Upper lobe of left lung (tissue), 6 donors: ENCODE data around the gene PLEKHA4. TPM values are rescaled to one million over a fixed set of nuclear protein-coding genes. Genes with fewer than 3 reads are reported as not detected.

Experiments used
- ATAC-seq, 2 donors: fragments of 200-7000 bp; cut with Tn5 transposase; one replicate each; pipeline ENCODE4 v1.9.1; 2022; ENCODE audit warnings: mild to moderate bottlenecking in 2 of 2, moderate library complexity in 2 of 2; ENCODE audit not compliant: low FRiP score in 2 of 2
- DNase-seq, 2 donors: peaks; one replicate each; pipeline ENCODE4 v3.0.0-alpha.2; 2019 to 2020
- H3K27ac ChIP-seq, 4 donors: fragments of 200-600 bp; sonication (generic); one replicate each; pipeline ENCODE4 v1.5.1; 2016 to 2019
- H3K27me3 ChIP-seq, 4 donors: fragments of 200-600 bp; sonication (generic); one replicate each; pipeline ENCODE4 v1.5.1; 2017 to 2019
- H3K36me3 ChIP-seq, 4 donors: fragments of 200-600 bp; sonication (generic); one replicate each; pipeline ENCODE4 v1.5.1; 2016 to 2019
- H3K4me1 ChIP-seq, 4 donors: fragments of 200-600 bp; sonication (generic); one replicate each; pipeline ENCODE4 v1.5.1; 2018 to 2019
- H3K4me3 ChIP-seq, 4 donors: fragments of 200-600 bp; sonication (generic); one replicate each; pipeline ENCODE4 v1.5.1; 2017 to 2019; ENCODE audit warnings: mild to moderate bottlenecking in 2 of 4, moderate library complexity in 1 of 4
- H3K9me3 ChIP-seq, 4 donors: fragments of 200-600 bp; sonication (generic); one replicate each; pipeline ENCODE4 v1.5.1; 2018 to 2019
- EP300 ChIP-seq, 4 donors: sonication (generic); formaldehyde crosslinking; IDR thresholded peaks; one replicate each; pipeline ENCODE4 v1.5.1; 2017; ENCODE audit warnings: antibody characterized with exemption in 4 of 4, control low read depth in 2 of 4
- POLR2A ChIP-seq, 4 donors: fragments of 450-650 bp; IDR thresholded peaks; one replicate each; pipeline ENCODE4 v1.5.1; 2016 to 2017; ENCODE audit warnings: antibody characterized with exemption in 4 of 4, mild to moderate bottlenecking in 2 of 4
- POLR2AphosphoS5 ChIP-seq, 2 donors: sonication (generic); formaldehyde crosslinking; IDR thresholded peaks; one replicate each; pipeline ENCODE4 v1.5.1; 2017; ENCODE audit warnings: antibody characterized with exemption in 2 of 2
- WGBS, 2 donors: methylation state at CpG; one replicate each; pipeline ENCODE4 v1.1.5; 2017 to 2018; 5-methylcytosine and 5-hydroxymethylcytosine counted together
- total RNA-seq, 6 donors: library from RNA; depleted of rRNA in 4 of 6; stranded (reverse); fragments of >200 nt in 4 of 6; gene quantifications; one replicate each; pipeline versions ENCODE4 v1.1.0 to v1.2.1, GENCODE V29; 2016 to 2021
- TF ChIP-seq, protein P1 (sequence below), 6 experiments: fragments of 450-650 bp in 4 of 6; fragments of 200-600 bp in 2 of 6; sonication (generic) in 2 of 6; IDR thresholded peaks; one replicate each; pipeline ENCODE4 v1.5.1; 2016 to 2019; ENCODE audit warnings: antibody characterized with exemption in 6 of 6
- donor health status: DM: no; HTN: no; CAD: no; lungs with moderate emphysema.
- donor health status: DM: no; HTN: yes; CAD: no; lungs with severe emphysema.

Gene PLEKHA4
- total RNA-seq, 6 donors from 2014 or later: 6.3 to 34.9 (median 21.2) TPM

DNA sequence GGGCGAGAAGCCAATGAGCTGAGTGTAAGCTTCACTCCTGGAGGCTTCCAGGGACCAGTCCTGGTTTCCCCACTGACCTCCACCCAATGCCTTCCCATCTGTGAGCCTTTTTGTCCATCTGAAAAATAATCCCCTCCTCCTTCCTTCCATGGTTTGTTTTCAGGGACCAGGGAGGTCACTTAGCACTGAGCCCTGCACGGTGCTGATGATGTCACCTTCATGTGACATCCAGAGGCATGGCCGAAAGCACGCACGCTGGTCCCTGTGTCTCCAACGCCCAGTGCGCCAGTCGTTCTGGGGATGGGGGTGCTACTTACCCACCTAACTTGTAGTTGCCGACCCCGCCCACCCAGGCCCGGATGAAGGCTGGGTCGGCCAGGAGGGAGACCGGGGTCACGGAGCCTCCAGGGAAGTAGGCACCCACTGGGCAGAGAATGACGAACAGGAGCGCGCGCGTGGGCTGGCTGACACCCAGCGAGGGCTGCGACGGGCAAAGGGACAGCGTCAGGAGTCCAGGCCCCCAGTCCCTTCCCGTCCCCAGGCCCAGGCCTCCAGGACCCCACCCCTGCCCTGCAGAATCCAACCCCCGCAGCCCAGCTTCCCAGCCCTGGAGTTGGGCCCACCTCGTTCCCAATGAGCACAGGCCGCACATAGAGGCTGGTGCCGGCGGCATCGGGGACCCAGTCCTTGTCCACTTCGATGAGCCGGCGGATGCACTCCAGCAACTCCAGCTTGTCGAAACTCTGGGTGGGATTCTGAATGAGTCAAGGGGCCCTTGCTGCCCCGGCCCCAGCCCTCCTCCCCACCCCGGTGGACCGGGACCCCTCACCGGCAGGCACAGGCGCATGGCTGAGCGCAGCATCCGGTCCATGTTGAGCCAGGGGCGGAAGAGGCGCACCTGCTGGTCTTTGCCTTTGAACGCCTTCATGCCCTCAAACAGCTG, 68.8 kb downstream of the PLEKHA4 start:
- no peaks in the 10 kb centered on the region for H3K9me3 ChIP-seq
- no peak overlapping the region for H3K27ac ChIP-seq
- no peaks in the 10 kb centered on the region for H3K27me3 ChIP-seq
- no peak overlapping the region for H3K4me3 ChIP-seq
- DNase-seq: peak in 1 of 2 donors; percentile 70
- H3K36me3 ChIP-seq: peaks cover 0 to 18% (median 7%) of the 10 kb centered on the region in 4 donors
- H3K4me1 ChIP-seq: peaks cover 5 to 9% (median 8%) of the 10 kb centered on the region in 4 donors
- no peak for ATAC-seq
- TF ChIP-seq EP300 (IDR thresholded peaks at IDR 0.05) (no peak), POLR2AphosphoS5 (IDR thresholded peaks at IDR 0.05) (no peak), POLR2A (IDR thresholded peaks at IDR 0.05) (no peak)
- TF ChIP-seq, protein P1, sequence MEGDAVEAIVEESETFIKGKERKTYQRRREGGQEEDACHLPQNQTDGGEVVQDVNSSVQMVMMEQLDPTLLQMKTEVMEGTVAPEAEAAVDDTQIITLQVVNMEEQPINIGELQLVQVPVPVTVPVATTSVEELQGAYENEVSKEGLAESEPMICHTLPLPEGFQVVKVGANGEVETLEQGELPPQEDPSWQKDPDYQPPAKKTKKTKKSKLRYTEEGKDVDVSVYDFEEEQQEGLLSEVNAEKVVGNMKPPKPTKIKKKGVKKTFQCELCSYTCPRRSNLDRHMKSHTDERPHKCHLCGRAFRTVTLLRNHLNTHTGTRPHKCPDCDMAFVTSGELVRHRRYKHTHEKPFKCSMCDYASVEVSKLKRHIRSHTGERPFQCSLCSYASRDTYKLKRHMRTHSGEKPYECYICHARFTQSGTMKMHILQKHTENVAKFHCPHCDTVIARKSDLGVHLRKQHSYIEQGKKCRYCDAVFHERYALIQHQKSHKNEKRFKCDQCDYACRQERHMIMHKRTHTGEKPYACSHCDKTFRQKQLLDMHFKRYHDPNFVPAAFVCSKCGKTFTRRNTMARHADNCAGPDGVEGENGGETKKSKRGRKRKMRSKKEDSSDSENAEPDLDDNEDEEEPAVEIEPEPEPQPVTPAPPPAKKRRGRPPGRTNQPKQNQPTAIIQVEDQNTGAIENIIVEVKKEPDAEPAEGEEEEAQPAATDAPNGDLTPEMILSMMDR (IDR thresholded peaks at IDR 0.05): no peak
- 87 to 95% methylated on average over 28 to 38 of the region's 44 CpGs for WGBS, 2 donors

- H3K36me3 ChIP-seq: peaks cover 0 to 16% (median 7%) of the 10 kb centered on the region in 4 donors
- TF ChIP-seq EP300 (IDR thresholded peaks at IDR 0.05): no peak
- TF ChIP-seq, protein P1 (IDR thresholded peaks at IDR 0.05): no peak
- TF ChIP-seq POLR2AphosphoS5 (IDR thresholded peaks at IDR 0.05): no peak
- TF ChIP-seq POLR2A (IDR thresholded peaks at IDR 0.05): no peak
- DNase-seq (peak in 1 of 2 donors; percentile 52), ATAC-seq (no peak)
- H3K4me3 ChIP-seq: no peak overlapping the region
- H3K4me1 ChIP-seq: peaks cover 5 to 9% (median 8%) of the 10 kb centered on the region in 4 donors
- H3K27me3 ChIP-seq: no peaks in the 10 kb centered on the region
- 58 to 64% methylated on average over 4 to 6 of the region's 6 CpGs for WGBS, 2 donors
- H3K27ac ChIP-seq: no peak overlapping the region
- no peaks in the 10 kb centered on the region for H3K9me3 ChIP-seq
Observed at GRCh38 chr19:48798937-48799336, 69.5 kb downstream of the PLEKHA4 start.

- H3K9me3 ChIP-seq: no peaks in the 10 kb centered on the region
- WGBS, 2 donors: 93 to 100% methylated on average over 1 to 7 of the region's 7 CpGs
- no peak overlapping the region for H3K27ac ChIP-seq
- ATAC-seq (no peak), DNase-seq (no peak)
- no peak overlapping the region for H3K4me3 ChIP-seq
- peaks cover 0 to 16% (median 7%) of the 10 kb centered on the region in 4 donors for H3K36me3 ChIP-seq
- no peaks in the 10 kb centered on the region for H3K27me3 ChIP-seq
- H3K4me1 ChIP-seq: peaks cover 5 to 9% (median 8%) of the 10 kb centered on the region in 4 donors
- TF ChIP-seq POLR2AphosphoS5 (IDR thresholded peaks at IDR 0.05) (no peak), EP300 (IDR thresholded peaks at IDR 0.05) (no peak), POLR2A (IDR thresholded peaks at IDR 0.05) (no peak)
- TF ChIP-seq, protein P1 (IDR thresholded peaks at IDR 0.05): no peak
Observed at GRCh38 chr19:48797103-48797502, 71.3 kb downstream of the PLEKHA4 start.

DNA sequence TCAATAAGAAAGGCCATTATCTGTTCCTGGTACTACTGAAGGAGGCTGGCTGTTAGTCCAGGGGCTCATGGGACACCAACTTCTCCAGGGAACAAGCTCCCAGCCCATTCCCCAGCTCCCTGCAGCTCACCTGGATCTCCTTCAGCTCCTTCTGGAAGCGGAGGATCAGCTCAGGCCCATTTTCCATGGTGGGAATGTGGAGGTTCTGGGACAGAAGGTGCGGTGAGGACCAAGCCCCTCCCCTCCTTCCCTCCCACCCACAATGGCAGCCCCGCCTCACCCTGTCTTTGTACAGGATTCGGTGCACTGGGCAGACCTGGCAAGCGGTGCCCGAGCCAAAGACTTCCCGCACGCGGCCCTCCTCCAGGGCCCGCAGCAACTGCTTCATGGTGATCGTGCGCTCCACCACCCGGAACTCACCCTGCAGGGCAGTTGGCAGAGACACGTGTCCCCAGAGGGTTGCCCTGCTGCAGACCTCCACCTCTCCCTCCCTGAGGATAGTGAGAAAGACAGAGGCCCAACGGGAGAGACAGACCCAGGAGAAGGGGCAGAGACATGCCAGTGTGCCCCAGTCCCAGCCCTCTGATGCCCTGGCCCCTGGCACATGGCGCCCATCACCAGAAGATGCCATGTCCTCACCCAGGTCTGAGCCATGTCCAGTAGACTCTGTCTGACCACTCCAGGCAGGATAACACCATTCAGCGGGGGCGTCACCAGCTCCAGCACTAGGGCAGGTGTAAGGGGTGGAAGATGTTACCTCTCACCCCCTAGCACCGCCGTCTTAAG, 71.9 kb downstream of the PLEKHA4 start:
- TF ChIP-seq, protein P1 (IDR thresholded peaks at IDR 0.05): no peak
- TF ChIP-seq POLR2A (IDR thresholded peaks at IDR 0.05) (no peak), POLR2AphosphoS5 (IDR thresholded peaks at IDR 0.05) (no peak), EP300 (IDR thresholded peaks at IDR 0.05) (no peak)
- no peak overlapping the region for H3K4me3 ChIP-seq
- H3K4me1 ChIP-seq: peaks cover 5 to 9% (median 8%) of the 10 kb centered on the region in 4 donors

More for the DNA sequence above, 71.9 kb downstream of the PLEKHA4 start:
- Histone ChIP-seq H3K27me3 (no peaks in the 10 kb centered on the region), H3K27ac (peak overlapping the region; percentile 45 to 89 (median 76)), H3K9me3 (no peaks in the 10 kb centered on the region), H3K36me3 (peaks cover 0 to 16% (median 7%) of the 10 kb centered on the region in 4 donors)
- 80 to 95% methylated on average over 3 to 17 of the region's 20 CpGs for WGBS, 2 donors
- peak in 1 of 2 donors; percentile 76 for DNase-seq
- ATAC-seq: no peak
